Hepatic stellate cell (primary cell): ENCODE measurements around the gene TMEM62.

Source experiments
- DNase-seq: peaks from one replicate; pipeline ENCODE4 v3.0.0; 2011; ENCODE audit warnings: low spot score

TMEM62 gene

GRCh38 chr15:43133430-43134156 lies at the start of gene TMEM62:
Gene TMEM62 (plus strand): TSS chr15:43133586. CDS start chr15:43133803, 217 bp downstream.
- peak; percentile 81 for DNase-seq

DNA sequence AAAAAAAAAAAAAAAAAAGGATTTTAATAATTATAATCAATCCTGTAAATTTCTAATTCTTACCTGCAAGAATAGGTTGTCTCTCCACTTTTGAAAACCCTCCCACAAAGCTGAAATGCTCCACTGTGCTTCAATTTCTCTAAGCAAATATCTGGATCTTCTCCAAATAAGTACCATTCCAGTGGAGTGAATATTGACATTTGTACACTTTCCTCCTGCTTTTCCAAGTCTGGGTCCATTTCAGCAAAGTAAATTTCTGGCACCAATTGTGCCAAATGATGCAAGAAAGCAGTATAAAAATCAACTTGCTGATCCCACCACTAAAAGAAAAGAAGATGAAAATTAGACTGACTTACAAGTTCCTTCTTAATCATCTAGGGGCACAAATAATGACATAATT lies 47.5 kb upstream of the TMEM62 start:
- no peak for DNase-seq

GRCh38 chr15:43086551-43086950 lies 46.8 kb upstream of the TMEM62 start:
- no peak for DNase-seq

DNA sequence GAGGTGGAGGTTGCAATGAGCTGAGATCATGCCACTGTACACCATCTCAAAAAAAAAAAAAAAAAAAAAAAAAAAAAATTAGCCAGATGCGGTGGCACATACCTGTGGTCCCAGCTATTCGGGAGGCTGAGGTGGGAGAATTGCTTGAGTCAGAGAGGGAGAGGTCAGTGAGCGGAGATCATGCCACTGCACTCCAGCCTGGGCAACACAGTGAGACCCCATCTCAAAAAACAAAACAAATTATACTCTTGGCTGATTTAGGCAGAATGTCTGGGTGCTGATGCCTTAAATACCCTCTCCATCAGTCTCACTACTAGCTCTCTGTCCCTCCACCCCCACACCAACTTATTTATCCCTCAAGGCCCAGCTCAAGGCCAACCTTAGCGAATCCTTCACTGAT lies 41.5 kb upstream of the TMEM62 start:
- DNase-seq = no peak

GRCh38 chr15:43093026-43093425 lies 40.4 kb upstream of the TMEM62 start:
- DNase-seq = peak; percentile 56

- DNase-seq = no peak
Measured at GRCh38 chr15:43094416-43095030, 38.9 kb upstream of the TMEM62 start.

DNA sequence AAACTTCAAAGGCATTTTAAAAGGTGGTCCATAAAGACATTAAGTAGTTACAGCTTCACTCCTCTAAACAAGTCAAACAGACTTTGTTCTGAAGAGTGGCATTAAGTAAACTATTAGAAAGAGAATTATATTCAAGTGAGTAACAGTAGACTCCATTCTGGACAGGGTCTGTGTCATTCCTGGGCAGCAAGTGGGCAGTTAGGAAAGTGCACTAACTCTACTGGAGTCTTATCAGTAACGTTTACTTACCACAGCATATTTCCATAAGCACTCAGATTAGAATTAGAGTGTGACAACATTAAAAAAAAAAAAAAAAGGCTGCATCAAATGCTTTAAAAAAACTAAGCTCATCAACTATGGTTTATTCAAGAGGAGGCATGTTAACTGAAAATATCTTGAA lies 38.1 kb upstream of the TMEM62 start:
- peak; percentile 37 for DNase-seq

- DNase-seq = no peak
Measured at GRCh38 chr15:43095708-43096347, 37.6 kb upstream of the TMEM62 start.

- DNase-seq = no peak
Measured at GRCh38 chr15:43096411-43096810, 37.0 kb upstream of the TMEM62 start.

GRCh38 chr15:43099105-43099845 lies 34.1 kb upstream of the TMEM62 start:
- no peak for DNase-seq

DNA sequence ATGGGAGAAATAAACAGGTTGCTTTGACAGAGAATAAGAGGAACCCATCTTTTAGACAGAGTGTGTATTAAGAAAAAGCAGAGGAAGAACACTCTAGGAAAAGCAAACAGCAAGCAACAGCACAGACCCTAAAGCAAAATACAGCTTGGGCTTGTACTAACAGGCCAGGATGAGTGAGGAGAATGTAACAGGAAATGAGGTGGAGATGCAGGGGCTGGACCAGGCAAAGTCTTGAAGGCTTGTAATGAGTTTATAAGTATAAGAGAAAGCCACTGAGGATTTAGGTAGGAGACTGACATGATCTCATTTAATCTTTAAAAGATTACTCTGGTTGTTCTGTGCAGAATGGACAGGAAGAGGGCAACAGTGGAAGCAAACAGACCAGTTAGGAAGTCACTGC lies 32.4 kb upstream of the TMEM62 start:
- no peak for DNase-seq

DNA sequence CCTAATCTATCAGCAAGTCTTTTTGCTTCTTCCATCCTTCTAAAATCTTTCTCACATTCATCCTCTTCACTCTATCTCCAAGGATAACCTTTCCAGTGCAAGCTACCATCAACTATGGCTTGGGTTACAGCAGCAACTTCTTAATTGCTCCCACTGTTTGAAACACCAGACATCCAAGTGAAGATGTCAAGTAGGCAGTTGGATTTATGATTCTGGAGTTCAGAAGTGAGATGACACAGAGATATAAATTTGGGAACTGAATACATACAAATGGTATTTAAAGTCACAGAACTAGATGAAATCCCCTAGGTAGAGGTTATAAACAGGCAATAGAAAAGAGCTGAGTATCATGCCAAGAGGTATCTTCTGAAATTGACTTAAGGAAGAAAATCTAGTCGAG lies 31.2 kb upstream of the TMEM62 start:
- DNase-seq = no peak

DNA sequence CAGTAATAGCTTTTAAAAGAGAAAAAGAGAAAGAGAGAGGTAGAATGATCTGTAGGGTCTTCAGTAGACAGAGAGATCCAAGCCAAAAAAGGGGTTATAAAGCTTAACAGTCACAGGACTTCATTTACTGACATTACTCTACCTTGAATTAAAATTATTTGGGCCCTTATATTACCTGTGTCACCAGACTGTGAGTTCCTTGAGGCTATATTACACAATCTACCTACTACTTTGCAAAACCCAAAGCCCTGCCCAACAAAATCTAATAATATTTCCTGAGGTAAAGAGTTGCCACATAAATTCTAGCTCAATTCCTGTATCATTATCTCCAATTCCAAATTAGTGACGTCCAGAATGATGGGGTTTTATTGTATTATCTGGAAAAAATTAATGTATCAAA lies 29.5 kb upstream of the TMEM62 start:
- no peak for DNase-seq

DNA sequence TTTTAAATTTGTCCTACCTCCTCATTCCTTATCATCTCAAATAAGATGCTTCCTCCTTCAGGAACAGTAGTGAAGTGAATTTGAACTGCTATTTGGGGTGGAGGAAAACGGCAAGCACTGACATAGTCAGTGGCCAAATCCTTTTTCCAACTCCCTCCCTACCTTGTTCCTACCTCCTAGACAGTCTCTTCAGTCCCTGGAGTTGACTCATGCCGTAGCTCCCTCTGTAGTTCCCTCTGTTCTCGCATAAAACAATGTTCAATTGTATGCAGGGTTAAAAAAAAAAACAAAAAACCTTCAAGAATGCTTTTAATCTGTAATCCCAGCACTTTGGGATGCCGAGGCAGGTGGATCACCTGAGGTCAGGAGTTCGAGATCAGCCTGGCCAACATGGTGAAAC lies 29.0 kb upstream of the TMEM62 start:
- DNase-seq = no peak

DNA sequence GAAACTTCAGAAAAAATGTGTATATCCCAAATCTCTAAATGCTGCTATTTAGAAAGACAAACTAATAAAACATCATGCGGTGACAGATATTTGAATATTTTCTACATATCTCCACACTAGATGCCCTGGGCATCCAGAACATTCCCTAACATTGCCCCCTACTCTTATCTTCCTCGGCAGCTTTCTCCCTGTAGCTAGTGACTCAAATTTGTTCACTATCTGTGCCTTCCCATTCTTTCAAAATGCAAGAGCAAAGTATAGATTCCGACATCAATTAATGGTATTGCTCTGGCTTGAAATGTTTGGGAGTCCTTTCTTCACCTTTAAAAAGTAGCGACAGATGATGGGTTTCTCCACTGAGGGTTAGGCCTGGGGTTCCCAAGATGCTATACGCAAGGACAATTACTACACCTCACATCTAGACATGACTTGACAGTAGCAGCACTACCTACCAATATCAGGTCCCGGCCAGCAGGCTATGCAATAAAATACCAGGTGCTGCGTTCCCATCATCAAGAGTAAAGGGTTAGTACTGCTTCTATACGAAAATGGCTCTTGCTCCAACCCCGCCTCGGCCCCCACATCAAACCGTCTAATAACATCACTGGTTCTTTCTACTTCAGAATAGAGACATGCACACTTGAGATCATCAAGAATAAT lies 28.2 kb upstream of the TMEM62 start:
- no peak for DNase-seq

DNA sequence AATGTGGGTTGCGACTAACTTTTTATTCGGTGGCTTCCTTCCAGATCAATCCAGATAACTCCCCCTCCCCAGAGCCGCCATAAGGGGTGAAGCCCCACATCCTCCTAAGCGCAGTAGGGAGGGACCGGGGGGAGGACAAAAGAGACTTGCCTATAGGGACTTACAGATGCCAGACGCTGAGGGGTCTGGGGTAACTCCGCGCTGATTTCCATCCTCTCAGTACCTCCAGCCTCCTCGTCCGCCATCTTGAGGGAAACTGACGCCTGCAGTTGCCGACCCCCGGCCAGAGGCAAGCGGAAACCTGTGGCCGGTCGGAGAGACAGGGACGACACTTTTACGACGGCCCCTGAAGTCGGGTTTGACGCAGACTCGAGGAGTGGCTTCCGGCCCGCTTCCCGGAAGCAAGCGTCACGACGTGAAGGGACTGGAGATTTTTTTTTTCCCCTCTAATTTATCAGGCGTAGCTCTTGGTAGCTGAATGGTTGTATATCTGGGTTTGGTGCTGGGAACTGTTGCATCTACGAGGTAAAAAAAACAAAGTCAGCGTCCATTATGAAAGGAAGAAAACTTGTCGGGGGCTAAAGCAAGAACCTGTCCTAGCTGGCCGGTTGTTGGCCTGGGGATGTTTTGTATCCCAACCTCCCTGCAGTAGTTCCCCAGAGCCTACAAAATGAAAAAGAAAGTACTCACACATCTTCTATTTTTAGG lies 27.5 kb upstream of the TMEM62 start, which contains the start of gene UBR1:
TSS of gene UBR1 (minus strand) at position 261 of the 708 bp plus-strand sequence. CDS start at position 245, 16 bp downstream.
- DNase-seq = peak; percentile 82

- no peak for DNase-seq
Measured at GRCh38 chr15:43106486-43106829, 26.9 kb upstream of the TMEM62 start.

GRCh38 chr15:43107751-43108150 lies 25.6 kb upstream of the TMEM62 start:
- DNase-seq = no peak

GRCh38 chr15:43111354-43111753 lies 22.0 kb upstream of the TMEM62 start:
- DNase-seq = no peak

GRCh38 chr15:43118286-43118685 lies 15.1 kb upstream of the TMEM62 start:
- no peak for DNase-seq

DNA sequence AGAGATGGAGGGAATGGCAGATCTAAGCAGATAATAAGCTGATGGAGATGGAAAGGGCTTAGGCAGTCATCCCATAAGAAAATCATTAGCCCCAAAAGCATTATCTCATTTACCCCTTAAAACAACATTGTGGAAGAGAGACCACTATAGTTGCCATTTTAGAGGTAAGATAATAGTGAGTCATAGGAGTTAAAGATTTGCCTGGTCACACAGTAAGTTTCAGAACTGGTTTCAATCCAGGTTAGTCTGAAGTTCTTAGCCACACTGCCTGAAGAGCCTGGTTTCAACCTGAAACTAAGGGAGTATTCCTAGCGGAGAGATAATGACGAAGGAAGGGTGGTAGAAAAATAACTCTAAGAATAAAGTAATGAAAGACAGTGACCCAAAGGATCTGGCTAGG lies 14.6 kb upstream of the TMEM62 start:
- DNase-seq = no peak

GRCh38 chr15:43121863-43122262 lies 11.5 kb upstream of the TMEM62 start:
- no peak for DNase-seq
